Testis (tissue), 3 donors: Measurements from ENCODE around the gene R3HCC1L. TPM values are rescaled to one million over a fixed set of nuclear protein-coding genes. Genes with fewer than 3 reads are reported as not detected.
"Not testable (repeated sequence)": the region's sequence is repeated elsewhere in the genome, so short reads cannot be mapped to it uniquely, and the experiment has no call there.

Experiments
- DNase-seq: peaks from one replicate; pipeline ENCODE4 v3.0.0-alpha.2; 2019
- H3K27ac ChIP-seq, 2 donors: fragments of 200-600 bp; sonication (generic); one replicate each; pipeline ENCODE4 v1.5.1; 2019
- H3K27me3 ChIP-seq: fragments of 200-600 bp; sonication (generic); one replicate; pipeline ENCODE4 v1.5.1; 2019
- H3K36me3 ChIP-seq: fragments of 200-600 bp; sonication (generic); one replicate; pipeline ENCODE4 v1.5.1; 2017; ENCODE audit warnings: low read depth; ENCODE audit errors: missing control alignments
- H3K4me1 ChIP-seq: fragments of 200-600 bp; sonication (generic); one replicate; pipeline ENCODE4 v1.5.1; 2019
- H3K4me3 ChIP-seq, 2 donors: fragments of 200-600 bp; sonication (generic); one replicate each; pipeline ENCODE4 v1.5.1; 2017 to 2019
- H3K9me3 ChIP-seq: fragments of 200-600 bp; sonication (generic); one replicate; pipeline ENCODE4 v1.5.1; 2017
- CTCF ChIP-seq, 3 experiments: fragments of 450-650 bp in 2 of 3; fragments of 200-600 bp in 1 of 3; sonication (generic) in 1 of 3; IDR thresholded peaks; one replicate each; pipeline ENCODE4 v1.5.1; 2016 to 2019; ENCODE audit warnings: antibody characterized with exemption in 3 of 3, mild to moderate bottlenecking in 2 of 3, moderate library complexity in 1 of 3
- POLR2A ChIP-seq: fragments of 450-650 bp; IDR thresholded peaks from one replicate; pipeline ENCODE4 v1.6.1; 2017; ENCODE audit warnings: antibody characterized with exemption, mild to moderate bottlenecking, moderate library complexity
- WGBS, 2 donors: methylation state at CpG; one replicate each; pipeline ENCODE4 v1.1.5; 2018; 5-methylcytosine and 5-hydroxymethylcytosine counted together
- intact Hi-C: fragments of 100-400 bp; cut with DNase I; formaldehyde crosslinking; loops from one replicate; pipeline ENCODE4 v1.15.1; 2023; ENCODE audit warnings: low total_unique reads
- polyA plus RNA-seq: library from polyadenylated mRNA; stranded (reverse); fragments of 350-450 nt; fragmentation: Illumina TruSeq; extraction: RNeasy Lipid Tissue Mini Kit (QIAGEN cat#74804); gene quantifications from one replicate; pipeline ENCODE4 v1.2.3, GENCODE V29; 2014; ENCODE audit warnings: low read depth, low replicate concordance; ENCODE audit not compliant: insufficient read depth
- total RNA-seq, 2 donors: library from RNA; depleted of rRNA; stranded (reverse); fragments of >200 nt; gene quantifications; one replicate each; pipeline ENCODE4 v1.2.3, GENCODE V29; 2016

R3HCC1L gene
- total and polyA plus RNA-seq, 3 donors from 2014 or later, result 36.9 to 39.5 (median 38.5) TPM

GRCh38 chr10:98149858-98150257 is 15.4 kb downstream of the R3HCC1L start:
- Histone ChIP-seq H3K4me1 (no peaks in the 10 kb centered on the region), H3K4me3 (no peak overlapping the region), H3K27me3 (no peaks in the 10 kb centered on the region), H3K27ac (no peak overlapping the region), H3K9me3 (no peaks in the 10 kb centered on the region), H3K36me3 (no peaks in the 10 kb centered on the region)
- TF ChIP-seq CTCF (IDR thresholded peaks at IDR 0.05) (no peak), POLR2A (no peak)
- intact Hi-C loops, result no loop called here
- DNase-seq, result no peak
- WGBS, 2 donors, result 100% methylated on average over 1 of the region's 1 CpG

DNA sequence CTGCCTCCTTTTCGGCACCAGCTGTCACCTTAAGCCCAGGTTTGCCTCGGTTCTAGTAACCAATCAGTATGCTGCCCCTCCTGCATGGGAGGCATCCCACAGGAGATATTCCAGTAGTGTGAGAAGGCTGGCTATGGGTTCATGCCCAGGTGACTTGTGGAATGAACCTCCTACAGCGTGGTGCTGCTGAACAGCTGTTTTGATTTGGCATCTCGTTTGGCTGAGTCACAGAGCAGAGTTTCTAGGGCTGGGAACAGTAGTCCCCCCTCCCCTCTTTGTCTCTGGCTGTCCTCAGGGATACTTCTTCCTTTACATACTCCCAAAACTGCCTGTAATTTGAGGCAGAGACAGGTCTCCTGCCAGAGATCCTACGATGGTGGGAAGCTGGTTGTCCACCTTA is 16.1 kb downstream of the R3HCC1L start:
- no peak overlapping the region for H3K27ac ChIP-seq
- WGBS, 2 donors, result 94 to 98% methylated on average over 5 of the region's 5 CpGs
- H3K4me3 ChIP-seq, result no peak overlapping the region
- no peaks in the 10 kb centered on the region for H3K4me1 ChIP-seq
- no peaks in the 10 kb centered on the region for H3K9me3 ChIP-seq
- DNase-seq, result no peak
- H3K27me3 ChIP-seq, result no peaks in the 10 kb centered on the region
- H3K36me3 ChIP-seq, result no peaks in the 10 kb centered on the region
- TF ChIP-seq POLR2A, result no peak
- no peak for TF ChIP-seq CTCF (IDR thresholded peaks at IDR 0.05)
- intact Hi-C loops, result no loop called here

GRCh38 chr10:98152778-98153177 is 18.3 kb downstream of the R3HCC1L start:
- H3K36me3 ChIP-seq, H3K4me1 ChIP-seq, H3K9me3 ChIP-seq, DNase-seq, H3K4me3 ChIP-seq, intact Hi-C loops, H3K27me3 ChIP-seq, H3K27ac ChIP-seq: not testable (repeated sequence)
- WGBS, 2 donors, result 56 to 80% methylated on average over 6 to 23 of the region's 30 CpGs

- H3K36me3 ChIP-seq, DNase-seq, H3K27me3 ChIP-seq, H3K9me3 ChIP-seq, intact Hi-C loops, H3K4me3 ChIP-seq, H3K4me1 ChIP-seq, H3K27ac ChIP-seq: not testable (repeated sequence)
- WGBS, 2 donors, result 47 to 70% methylated on average over 8 of the region's 8 CpGs
These were observed 18.9 kb downstream of the R3HCC1L start for GRCh38 chr10:98153213-98153958.

DNA sequence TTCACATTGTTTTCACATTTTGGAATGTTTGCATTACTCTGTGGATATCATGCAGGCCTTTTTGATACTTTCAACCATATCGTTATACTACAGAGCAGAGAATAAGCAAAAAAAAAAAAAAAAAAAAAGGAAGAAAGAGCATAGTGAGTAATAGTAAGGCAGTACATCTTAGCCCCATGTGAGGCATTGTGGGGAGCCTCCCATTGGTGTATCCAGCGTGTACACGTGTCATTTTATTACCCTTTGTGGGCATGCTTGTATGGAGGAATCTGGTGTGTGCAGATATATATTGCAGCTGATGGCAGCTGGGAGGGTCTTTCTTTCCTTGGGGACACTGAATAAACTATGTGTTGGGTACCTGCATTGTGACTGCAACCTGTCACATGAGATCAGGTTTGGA is 19.6 kb downstream of the R3HCC1L start:
- 66 to 80% methylated on average over 3 of the region's 3 CpGs for WGBS, 2 donors
- intact Hi-C loops, result no loop called here
- Histone ChIP-seq H3K27ac (no peak overlapping the region), H3K27me3 (no peaks in the 10 kb centered on the region), H3K9me3 (no peaks in the 10 kb centered on the region), H3K36me3 (no peaks in the 10 kb centered on the region), H3K4me3 (no peak overlapping the region), H3K4me1 (no peaks in the 10 kb centered on the region)
- no peak for TF ChIP-seq CTCF (IDR thresholded peaks at IDR 0.05)
- TF ChIP-seq POLR2A, result no peak
- DNase-seq, result no peak

DNA sequence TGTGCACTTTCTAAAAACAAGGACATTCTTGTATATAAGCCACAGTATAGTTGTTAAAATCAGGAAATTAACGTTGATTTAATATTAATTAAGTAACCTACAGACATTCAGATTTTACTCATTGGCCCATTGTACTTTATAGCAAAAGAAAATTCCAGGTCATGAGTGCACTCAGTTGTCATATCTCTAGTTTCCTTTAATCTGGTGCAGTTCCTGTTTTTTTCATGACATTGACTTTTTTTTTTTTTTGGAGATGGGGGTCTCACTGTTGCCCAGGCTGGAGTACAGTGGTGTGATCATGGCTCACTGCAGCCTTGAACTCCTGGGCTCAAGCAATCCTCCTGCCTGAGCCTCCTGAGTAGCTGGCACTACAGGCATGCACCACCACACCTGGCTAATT is 24.1 kb downstream of the R3HCC1L start:
- no peak overlapping the region for H3K27ac ChIP-seq
- intact Hi-C loops, result no loop called here
- 70 to 90% methylated on average over 1 of the region's 1 CpG for WGBS, 2 donors

More for the DNA sequence above, 24.1 kb downstream of the R3HCC1L start:
- Histone ChIP-seq H3K36me3 (no peaks in the 10 kb centered on the region), H3K4me1 (no peaks in the 10 kb centered on the region), H3K9me3 (no peaks in the 10 kb centered on the region), H3K27me3 (no peaks in the 10 kb centered on the region), H3K4me3 (no peak overlapping the region)
- DNase-seq, result no peak
- no peak for TF ChIP-seq POLR2A
- TF ChIP-seq CTCF (IDR thresholded peaks at IDR 0.05), result no peak
